NCI-H2171 (cell line): ENCODE measurements around the gene SEC24A.
A peak's percentile ranks its signal among the peaks of the same experiment; 100 is the strongest.
"Not testable (repeated sequence)": the region's sequence is repeated elsewhere in the genome, so short reads cannot be mapped to it uniquely, and the experiment has no call there.

ENCODE experiments used
- DNase-seq: peaks from one replicate; lab custom pipeline; 2025; lab: John Stamatoyannopoulos, UW

The SEC24A gene

GRCh38 chr5:134648425-134649162, at the start of gene SEC24A:
TSS of gene SEC24A (plus strand) at chr5:134648785. CDS start at chr5:134649077, 292 bp downstream.
- peak; percentile 70 for DNase-seq

- not testable (repeated sequence) for DNase-seq
Measured at GRCh38 chr5:134599820-134600219, 48.8 kb upstream of the SEC24A start.

- DNase-seq, result no peak
Measured at GRCh38 chr5:134600600-134600999, 48.0 kb upstream of the SEC24A start.

- DNase-seq, result no peak
Measured at GRCh38 chr5:134603059-134603458, 45.5 kb upstream of the SEC24A start.

- DNase-seq, result no peak
Measured at GRCh38 chr5:134604908-134605307, 43.7 kb upstream of the SEC24A start.

GRCh38 chr5:134606726-134607125, 41.9 kb upstream of the SEC24A start:
- no peak for DNase-seq

DNA sequence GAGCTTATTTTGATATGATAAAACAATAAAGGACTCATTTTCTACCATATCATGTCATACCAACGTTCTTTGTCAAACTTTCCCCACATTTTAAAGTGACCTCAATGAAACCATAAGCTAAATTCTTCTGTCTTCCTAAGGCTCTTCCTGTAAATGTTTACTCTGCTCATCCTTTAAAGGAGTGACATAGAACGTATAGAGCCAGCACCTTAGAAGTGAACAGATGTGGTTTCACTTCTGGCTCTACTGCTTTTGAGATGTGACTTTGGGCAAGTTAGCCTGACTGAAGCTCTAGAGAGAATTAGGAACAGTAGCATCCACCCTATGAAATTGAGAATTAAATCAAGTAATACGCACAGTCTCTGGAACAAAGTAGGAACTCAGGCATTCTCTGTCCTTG, 40.0 kb upstream of the SEC24A start:
- DNase-seq, result no peak

DNA sequence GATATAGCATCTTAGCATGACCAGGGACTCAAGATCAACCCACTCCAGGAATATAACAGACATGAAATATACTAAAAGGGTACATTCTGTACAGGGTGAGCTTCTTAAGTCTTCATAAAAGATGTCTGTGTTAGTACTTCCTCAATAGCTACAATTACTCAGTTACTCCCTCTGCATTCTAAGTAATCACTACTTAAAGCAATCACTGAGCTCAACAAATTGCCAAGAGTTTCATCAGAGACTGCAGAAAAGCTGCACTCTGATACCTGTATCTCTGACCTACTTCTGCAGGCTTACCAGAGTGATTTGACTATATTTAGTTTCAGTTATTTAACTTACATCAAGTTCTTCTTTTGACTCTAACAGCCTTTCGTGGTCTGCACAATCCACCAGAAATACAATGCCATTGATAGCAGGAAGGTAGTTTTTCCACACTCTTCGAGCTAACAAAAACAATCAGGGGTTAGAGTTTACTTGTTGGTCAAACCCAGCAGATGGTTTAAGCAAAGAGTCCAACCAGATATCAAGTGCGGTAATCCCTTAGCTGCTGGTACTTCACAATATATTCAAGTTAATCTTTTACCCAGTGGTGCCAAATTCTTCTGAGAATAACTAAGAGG, 39.2 kb upstream of the SEC24A start:
- DNase-seq, result no peak

DNA sequence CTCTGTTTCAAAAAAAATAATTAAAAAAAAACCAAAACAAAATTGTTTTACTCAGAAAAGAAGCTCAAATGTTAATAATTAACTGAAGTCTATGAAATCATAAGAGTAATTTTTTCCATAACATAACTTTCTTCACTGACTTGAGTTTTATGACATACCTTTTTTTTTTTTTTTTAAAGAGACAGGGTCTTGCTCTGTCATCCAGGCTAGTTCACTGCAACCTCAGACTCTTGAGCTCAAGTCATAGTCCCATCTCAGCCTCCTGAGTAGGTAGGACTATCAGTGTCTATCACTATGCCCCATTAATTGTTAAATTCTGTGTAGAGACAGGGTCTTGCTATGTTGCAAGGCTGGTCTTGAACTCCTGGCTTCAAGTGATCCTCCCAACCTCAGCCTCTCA, 37.9 kb upstream of the SEC24A start:
- DNase-seq, result no peak

DNA sequence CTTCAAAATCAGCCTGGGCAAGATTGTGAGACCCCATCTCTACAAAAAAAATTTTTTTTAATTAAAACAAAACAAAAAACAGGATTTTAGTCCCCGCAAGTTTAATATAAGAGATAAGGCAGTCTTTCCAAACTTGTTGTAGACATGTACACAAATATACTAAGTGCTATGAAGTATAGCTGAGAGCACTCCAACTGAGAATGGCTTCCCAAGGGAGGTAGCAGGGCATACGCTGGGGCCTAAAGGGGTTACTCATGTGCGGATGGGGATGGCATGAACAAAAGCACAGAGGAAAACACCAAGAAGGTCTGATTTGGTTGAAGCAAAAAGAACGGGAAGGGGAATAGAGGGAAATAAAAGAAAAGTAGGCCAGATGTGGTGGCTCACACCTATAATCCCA, 37.1 kb upstream of the SEC24A start:
- DNase-seq, result no peak

DNA sequence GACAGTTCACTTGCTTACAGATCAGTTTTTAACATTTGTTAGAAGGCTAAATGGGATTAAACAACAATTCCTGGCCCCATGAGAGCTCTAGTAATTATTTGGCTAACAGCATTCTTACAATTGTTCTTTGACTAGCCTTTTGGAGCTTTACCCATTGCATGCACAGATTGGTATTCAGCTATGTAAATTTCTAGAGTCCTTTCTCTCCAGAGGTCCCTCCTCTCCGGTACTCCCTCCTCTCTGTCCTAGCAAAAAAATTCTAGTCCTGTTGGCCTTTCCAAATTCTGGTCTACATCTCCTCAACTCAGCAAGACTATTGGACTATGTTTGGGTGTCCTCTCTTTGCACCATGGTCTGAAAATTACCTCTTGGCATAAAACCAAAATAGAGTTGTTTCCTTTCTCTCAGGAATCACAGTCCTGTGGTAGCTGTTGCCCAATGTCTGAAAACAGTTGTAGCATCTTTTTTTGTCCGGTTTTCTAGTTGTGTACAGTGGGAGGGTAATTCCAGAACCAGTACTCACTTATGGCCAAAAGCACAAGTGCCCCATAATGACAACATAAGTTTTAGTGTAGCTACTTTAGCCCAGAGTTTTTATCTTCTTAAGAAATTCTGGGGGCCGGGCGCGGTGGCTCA, 34.0 kb upstream of the SEC24A start:
- DNase-seq, result no peak

DNA sequence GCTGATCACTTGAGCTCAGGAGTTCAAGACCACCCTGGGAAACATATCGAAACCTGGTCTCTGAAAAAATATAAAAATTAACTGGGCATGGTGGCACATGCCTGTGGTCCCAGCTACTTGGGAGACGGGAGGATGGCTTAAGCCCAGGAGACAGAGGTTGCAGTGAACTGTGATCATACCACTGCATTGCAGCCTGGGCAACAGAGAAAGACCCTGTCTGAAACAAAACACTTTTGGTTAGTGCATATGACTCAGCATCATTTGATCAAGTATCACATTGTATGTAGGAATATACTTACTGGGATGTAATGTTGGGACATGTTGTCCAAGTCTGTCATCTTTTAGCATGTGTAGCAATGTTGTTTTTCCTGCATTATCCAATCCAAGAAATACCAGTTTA, 28.0 kb upstream of the SEC24A start:
- DNase-seq, result no peak

- DNase-seq, result no peak
Measured at GRCh38 chr5:134625559-134625958, 23.0 kb upstream of the SEC24A start.

GRCh38 chr5:134626369-134627014, 22.1 kb upstream of the SEC24A start:
- no peak for DNase-seq

GRCh38 chr5:134634227-134634626, 14.4 kb upstream of the SEC24A start:
- no peak for DNase-seq

DNA sequence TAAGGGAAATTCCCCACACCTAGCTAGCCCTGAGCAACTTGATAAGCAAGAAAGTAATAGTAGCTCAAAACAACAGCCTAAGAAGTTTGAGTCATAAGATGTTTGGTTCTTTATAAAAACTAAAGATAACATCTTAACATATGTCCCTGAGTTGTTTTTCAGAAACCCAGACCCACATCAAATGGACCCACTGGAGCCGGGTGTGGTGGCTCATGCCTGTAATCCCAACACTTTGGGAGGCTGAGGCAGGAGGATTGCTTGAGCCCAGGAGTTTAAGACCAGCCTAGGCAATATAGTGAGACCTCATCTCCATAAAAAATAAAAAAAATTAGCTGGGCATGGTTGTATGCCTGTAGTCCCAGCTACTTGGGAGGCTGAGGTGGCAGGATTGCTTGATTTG, 13.2 kb upstream of the SEC24A start:
- not testable (repeated sequence) for DNase-seq

GRCh38 chr5:134637116-134637721, 11.4 kb upstream of the SEC24A start:
- no peak for DNase-seq

GRCh38 chr5:134638760-134639201, 9.8 kb upstream of the SEC24A start:
- DNase-seq, result no peak

GRCh38 chr5:134642931-134643530, 5.6 kb upstream of the SEC24A start:
- no peak for DNase-seq

- no peak for DNase-seq
Measured at GRCh38 chr5:134647750-134648424, 698 bp upstream of the SEC24A start.

GRCh38 chr5:134649163-134649835, 714 bp downstream of the SEC24A start:
- no peak for DNase-seq
